GM19035 (cell line): Measurements from ENCODE around the gene KRTAP20-3.

Experiments
- ATAC-seq: cut with Tn5 transposase; IDR thresholded peaks from one replicate; pipeline ENCODE4 v1.9.1; 2021; ENCODE audit not compliant: unreplicated experiment

The KRTAP20-3 gene

GRCh38 chr21:30680586-30680985 is 37.9 kb downstream of the KRTAP20-3 start:
- ATAC-seq, result no peak

DNA sequence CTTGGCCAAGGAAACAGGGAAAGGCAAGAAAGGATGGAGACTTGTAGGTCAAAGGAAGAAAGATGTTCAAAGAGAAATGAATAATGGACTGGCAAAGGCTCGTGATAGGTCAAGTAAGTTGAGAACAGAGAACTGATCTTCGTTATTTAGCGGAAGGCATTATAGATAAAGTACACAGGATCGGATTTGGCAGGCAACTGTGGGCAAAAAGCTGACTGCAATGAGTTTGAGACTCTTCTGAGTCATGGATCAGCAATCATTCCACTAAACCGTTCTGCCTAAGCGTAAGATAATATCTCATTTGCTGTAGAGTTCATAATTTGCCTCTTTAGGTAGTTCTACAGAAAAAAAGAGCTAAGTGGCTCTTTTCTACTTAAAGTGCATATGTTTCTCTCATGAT is 41.8 kb downstream of the KRTAP20-3 start:
- ATAC-seq, result no peak

- no peak for ATAC-seq
These were observed 47.2 kb downstream of the KRTAP20-3 start for GRCh38 chr21:30689822-30690221.
